ENCODE results near the gene BSPRY.

- no peak for TF ChIP-seq EZH2 (IDR thresholded peaks at IDR 0.05; ENCODE audit: insufficient read depth, low read length)
- no peak for TF ChIP-seq CTCF (IDR thresholded peaks at IDR 0.05; ENCODE audit: insufficient read depth, low read depth, low read length)
These were observed 4.2 kb upstream of the BSPRY start for GRCh38 chr9:113345190-113345589.

All from astrocyte (in vitro differentiated cells and primary cell).